RWPE1 (cell line): ENCODE data around the gene SH3RF3.

Source experiments
- CTCF ChIA-PET: fragments of 350-600 bp; sonication (Branson Sonifier 250); formaldehyde crosslinking; extraction: SDS; loops from one replicate; lab custom pipeline; 2021; lab: Yijun Ruan, JAX
- POLR2A ChIA-PET: fragments of 400-600 bp; formaldehyde crosslinking; extraction: SDS; loops from one replicate; lab custom pipeline; 2020; ENCODE audit warnings: antibody characterized with exemption; ENCODE audit not compliant: low non-redundant PET; lab: Yijun Ruan, JAX
- DNase-seq: peaks from one replicate; pipeline ENCODE4 v3.0.0; 2012; ENCODE audit warnings: low spot score
- H3K27ac ChIP-seq: fragments of 450-650 bp; 2 replicates; pipeline ENCODE4 v1.5.1; 2017
- TF ChIP-seq, protein P1 (sequence below): fragments of 450-650 bp; conservative IDR thresholded peaks from 2 replicates; pipeline ENCODE4 v1.5.1; 2017; ENCODE audit warnings: low read depth, mild to moderate bottlenecking

SH3RF3 gene

DNA sequence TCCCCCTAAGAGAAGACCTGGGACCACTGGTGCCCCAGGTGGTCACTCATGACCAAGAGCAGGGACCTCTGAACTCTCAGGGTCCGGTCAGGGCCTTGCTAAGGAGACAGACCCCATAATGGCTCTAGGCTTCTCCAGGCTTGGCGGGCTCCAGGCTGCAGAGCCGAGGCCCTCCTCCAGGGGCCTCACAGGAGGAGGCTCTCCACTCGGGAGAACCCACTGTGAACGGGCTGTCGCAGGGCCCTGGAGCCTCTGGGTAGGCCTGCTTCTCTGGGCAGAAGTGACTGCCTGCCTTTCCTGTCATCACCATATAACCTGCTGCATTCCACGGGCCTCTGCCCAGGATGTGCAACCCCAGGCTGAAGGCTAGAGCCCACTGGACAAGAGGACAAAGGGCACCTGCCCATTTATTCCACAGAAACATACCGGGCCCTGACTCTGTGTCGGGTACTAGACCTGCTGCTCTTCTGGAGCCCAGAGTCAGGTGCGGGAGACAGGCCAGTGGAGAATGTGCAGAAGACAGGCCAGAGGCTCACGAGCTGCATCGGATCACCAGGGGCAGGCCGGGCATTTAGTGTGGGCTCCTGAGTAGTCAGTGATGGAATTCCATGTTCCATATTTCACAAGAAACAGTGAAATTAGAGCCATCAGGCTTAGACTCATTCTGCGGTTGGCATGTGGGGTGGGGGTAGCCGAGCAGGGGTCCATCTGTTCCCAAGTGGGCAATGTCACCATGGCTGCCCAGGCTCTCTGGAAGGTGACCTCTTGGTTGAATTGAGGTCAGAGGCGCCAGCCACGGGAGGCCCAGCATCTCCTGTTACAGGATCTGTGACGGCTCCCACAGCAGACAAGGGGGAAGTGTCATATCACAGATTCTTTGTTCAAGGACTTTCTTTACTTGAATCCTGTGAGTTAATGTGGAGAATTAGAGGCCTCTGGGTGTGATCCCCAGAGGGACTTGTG is 220.8 kb downstream of the SH3RF3 start:
- no peak for DNase-seq
- H3K27ac ChIP-seq = peak overlapping the region; percentile 73
- CTCF ChIA-PET = no interaction called here
- TF ChIP-seq, protein P1, sequence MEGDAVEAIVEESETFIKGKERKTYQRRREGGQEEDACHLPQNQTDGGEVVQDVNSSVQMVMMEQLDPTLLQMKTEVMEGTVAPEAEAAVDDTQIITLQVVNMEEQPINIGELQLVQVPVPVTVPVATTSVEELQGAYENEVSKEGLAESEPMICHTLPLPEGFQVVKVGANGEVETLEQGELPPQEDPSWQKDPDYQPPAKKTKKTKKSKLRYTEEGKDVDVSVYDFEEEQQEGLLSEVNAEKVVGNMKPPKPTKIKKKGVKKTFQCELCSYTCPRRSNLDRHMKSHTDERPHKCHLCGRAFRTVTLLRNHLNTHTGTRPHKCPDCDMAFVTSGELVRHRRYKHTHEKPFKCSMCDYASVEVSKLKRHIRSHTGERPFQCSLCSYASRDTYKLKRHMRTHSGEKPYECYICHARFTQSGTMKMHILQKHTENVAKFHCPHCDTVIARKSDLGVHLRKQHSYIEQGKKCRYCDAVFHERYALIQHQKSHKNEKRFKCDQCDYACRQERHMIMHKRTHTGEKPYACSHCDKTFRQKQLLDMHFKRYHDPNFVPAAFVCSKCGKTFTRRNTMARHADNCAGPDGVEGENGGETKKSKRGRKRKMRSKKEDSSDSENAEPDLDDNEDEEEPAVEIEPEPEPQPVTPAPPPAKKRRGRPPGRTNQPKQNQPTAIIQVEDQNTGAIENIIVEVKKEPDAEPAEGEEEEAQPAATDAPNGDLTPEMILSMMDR = no peak
- POLR2A ChIA-PET = no interaction called here

DNA sequence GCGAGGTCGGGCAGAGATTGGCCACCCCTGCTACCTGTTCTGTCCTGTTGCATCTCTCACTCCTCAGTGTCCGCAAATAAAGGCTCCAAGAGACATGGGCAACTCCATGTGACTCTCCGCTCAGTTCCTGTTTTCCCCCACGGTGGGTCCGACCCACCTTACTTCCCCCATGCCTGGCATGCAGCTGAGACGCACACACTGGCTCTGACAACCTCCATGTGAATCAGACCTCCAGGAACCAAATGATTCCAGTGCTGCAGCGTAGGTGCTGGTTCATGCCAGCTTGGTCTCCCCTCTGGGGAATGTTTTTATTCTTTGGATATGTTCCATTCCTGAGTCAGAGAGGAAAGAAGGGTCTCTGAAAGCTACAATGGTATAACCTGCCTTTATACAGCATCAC is 221.5 kb downstream of the SH3RF3 start:
- TF ChIP-seq, protein P1 = no peak
- H3K27ac ChIP-seq = peak overlapping the region; percentile 73
- ChIA-PET POLR2A (no interaction called here), CTCF (no interaction called here)
- no peak for DNase-seq

DNA sequence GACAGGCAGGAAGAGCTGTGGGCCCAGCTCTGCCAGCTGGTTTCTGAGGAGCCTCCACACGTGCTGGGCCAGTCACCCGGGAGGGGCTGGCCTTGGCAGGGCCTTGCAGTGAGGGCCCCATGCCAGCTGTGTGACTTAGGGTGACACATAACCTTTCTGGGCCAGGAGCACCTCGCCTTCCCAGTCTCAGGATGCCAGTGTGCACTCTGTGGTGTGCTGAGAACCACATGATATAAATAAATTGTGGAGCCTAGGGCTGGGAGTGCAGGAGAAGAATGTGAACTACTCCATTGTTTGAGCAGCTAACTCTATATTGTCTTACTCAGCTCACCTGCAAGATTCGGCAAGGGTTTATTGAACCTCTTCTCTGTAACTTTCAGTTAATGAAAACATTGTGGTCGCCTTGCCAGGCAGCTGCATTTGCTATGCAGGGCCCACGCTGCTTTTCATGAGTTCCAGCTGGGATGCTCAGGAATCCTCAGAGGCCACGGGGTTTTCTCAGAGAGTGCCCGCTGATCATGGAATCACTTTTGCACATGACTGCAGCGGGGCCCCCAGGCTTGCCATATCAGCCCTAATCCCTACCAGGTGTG is 222.3 kb downstream of the SH3RF3 start:
- POLR2A ChIA-PET = no interaction called here
- CTCF ChIA-PET = no interaction called here
- TF ChIP-seq, protein P1 = no peak
- DNase-seq = peak; percentile 31
- peak overlapping the region; percentile 73 for H3K27ac ChIP-seq

DNA sequence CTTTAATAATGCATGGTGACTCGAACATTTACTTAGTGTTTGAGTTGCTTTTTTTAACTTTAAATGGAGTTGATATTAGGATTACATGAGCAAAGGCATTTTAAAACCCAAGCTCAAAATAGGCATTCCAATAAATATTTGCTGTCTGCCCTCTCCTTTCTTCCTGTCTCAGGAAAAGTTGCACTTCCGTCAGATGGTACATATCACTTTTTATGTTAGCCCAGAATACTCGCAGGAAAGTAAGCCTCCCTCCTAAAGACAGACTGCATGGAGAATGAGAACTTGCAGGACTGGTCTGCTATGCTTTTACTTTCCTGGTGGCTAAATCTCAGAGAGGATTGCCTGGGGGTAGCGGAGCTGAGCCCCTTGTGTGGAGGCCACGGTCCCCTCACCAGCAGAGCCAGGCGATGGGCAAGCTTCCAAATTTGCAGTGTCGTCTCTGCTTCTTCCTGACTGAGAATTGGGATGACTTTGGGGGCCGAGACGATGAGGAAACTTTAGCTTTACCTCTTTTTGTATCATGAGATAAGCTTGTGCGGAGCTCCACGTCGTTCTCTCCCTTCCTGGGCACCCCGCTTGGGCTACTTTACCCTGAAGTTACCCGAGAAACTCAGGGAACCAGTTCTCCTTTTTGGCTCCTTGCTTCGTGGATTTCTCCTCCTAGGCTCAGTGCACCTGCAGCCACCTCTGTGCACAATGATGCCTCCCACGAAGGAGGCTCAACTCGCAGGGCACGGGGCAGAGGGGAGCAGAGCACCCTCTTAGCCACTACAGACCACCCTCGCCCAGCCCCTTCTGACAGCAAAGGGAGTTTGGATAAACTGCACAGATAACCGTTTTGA is 223.3 kb downstream of the SH3RF3 start:
- TF ChIP-seq, protein P1 = no peak
- no peak overlapping the region for H3K27ac ChIP-seq
- POLR2A ChIA-PET = no interaction called here

DNA sequence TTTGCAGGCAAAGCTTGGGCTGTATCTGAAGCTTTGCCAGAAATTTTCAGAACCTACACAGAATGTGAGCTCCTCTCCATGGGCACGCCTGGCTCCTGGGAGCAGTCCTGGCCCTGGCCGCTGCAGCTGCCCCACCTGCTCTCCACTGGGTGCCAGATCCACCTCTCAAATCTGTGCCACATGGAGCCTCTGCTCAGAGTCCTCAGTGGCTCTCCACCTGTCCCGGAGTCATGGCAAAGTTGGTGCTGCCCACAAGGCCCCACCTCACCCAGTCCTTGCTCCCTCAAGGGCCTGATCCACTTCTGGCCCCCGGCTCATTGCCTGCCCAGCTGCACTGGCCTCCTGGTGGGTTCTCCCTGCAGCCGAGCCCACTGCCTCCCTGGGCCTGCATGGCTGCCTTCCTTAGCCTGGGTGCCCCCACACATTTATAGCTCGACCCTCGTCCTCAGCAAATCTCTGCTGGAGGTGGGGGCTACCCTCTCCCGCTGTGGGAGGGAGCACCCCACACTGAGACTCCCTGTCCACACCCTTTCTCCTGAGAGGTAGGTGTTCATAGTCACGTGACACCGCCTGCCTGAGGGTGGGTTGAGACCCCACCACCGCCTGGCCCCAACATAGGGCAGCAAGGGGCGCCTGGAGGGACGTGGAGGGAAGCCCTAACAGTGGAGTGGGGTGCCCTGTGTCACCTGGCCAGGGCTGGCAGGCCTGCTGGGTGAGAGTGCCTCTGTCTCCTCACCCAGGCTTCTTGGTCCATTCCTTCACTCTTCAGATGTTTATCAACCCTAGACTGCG is 224.1 kb downstream of the SH3RF3 start:
- ChIA-PET CTCF (interaction anchor here (0.6 kb wide), 1 partner anchor 161 kb away, joined by 5 read pairs; no protein-coding TSS in a partner anchor), POLR2A (no interaction called here)
- H3K27ac ChIP-seq = no peak overlapping the region
- TF ChIP-seq, protein P1 = no peak
- DNase-seq = no peak

More for the DNA sequence above, 223.3 kb downstream of the SH3RF3 start:
- CTCF ChIA-PET = interaction anchor here (0.7 kb wide), 1 partner anchor 153 kb away, joined by 3 read pairs; no protein-coding TSS in a partner anchor
- DNase-seq = no peak
